HepG2 (cell line): ENCODE data around the gene CYB5A. TPM values are rescaled to one million over a fixed set of nuclear protein-coding genes. Genes with fewer than 3 reads are reported as not detected.

Experiments
- ETV5 ChIP-seq: IDR thresholded peaks from 2 replicates; pipeline ENCODE4 v1.6.1; 2018; ENCODE audit warnings: missing biosample characterization, missing genetic modification reagents, inconsistent platforms, borderline replicate concordance
- FOSL1 ChIP-seq: sonication (generic); formaldehyde crosslinking; IDR thresholded peaks from 2 replicates; pipeline ENCODE4 v1.9.0; 2021; ENCODE audit warnings: missing genetic modification reagents, borderline replicate concordance
- HNRNPLL ChIP-seq: fragments of 200-400 bp; formaldehyde crosslinking; IDR thresholded peaks from 2 replicates; pipeline ENCODE4 v1.6.1; 2017; ENCODE audit warnings: mild to moderate bottlenecking, low read depth, low read length; ENCODE audit not compliant: poor library complexity, severe bottlenecking
- JUN ChIP-seq: sonication (generic); formaldehyde crosslinking; IDR thresholded peaks from 2 replicates; pipeline ENCODE4 v1.4.0; 2020; ENCODE audit warnings: mild to moderate bottlenecking, missing genetic modification reagents
- NFATC3 ChIP-seq: sonication (generic); formaldehyde crosslinking; IDR thresholded peaks from 2 replicates; pipeline ENCODE4 v1.5.1; 2020; ENCODE audit warnings: mild to moderate bottlenecking, missing genetic modification reagents
- NFKB2 ChIP-seq: sonication (generic); formaldehyde crosslinking; IDR thresholded peaks from 2 replicates; pipeline ENCODE4 v1.4.0; 2020; ENCODE audit warnings: missing genetic modification reagents, borderline replicate concordance
- PITX1 ChIP-seq: sonication (generic); formaldehyde crosslinking; IDR thresholded peaks from 2 replicates; pipeline ENCODE4 v1.5.1; 2020; ENCODE audit warnings: mild to moderate bottlenecking, missing genetic modification reagents
- TEF ChIP-seq: sonication (generic); formaldehyde crosslinking; IDR thresholded peaks from 2 replicates; pipeline ENCODE4 v1.5.0; 2020; ENCODE audit warnings: missing genetic modification reagents
- ZC3H13 ChIP-seq: sonication (generic); formaldehyde crosslinking; IDR thresholded peaks from 2 replicates; pipeline ENCODE4 v1.8.1; 2023; ENCODE audit warnings: mild to moderate bottlenecking, missing genetic modification reagents, moderate library complexity
- ZKSCAN1 ChIP-seq: fragments of 150-350 bp; IDR thresholded peaks from 2 replicates; pipeline ENCODE4 v1.6.1; 2014; ENCODE audit warnings: low read length
- ZNF460 ChIP-seq: sonication (generic); formaldehyde crosslinking; IDR thresholded peaks from 2 replicates; pipeline ENCODE4 v1.5.1; 2020; ENCODE audit warnings: missing genetic modification reagents, mild to moderate bottlenecking, borderline replicate concordance
- ZNF550 ChIP-seq: sonication (generic); formaldehyde crosslinking; IDR thresholded peaks from 2 replicates; pipeline ENCODE4 v1.4.0; 2020; ENCODE audit warnings: mild to moderate bottlenecking, missing genetic modification reagents, borderline replicate concordance
- ZNF704 ChIP-seq: sonication (generic); formaldehyde crosslinking; IDR thresholded peaks from 2 replicates; pipeline ENCODE4 v1.8.1; 2023; ENCODE audit warnings: mild to moderate bottlenecking, inconsistent platforms, moderate library complexity, missing genetic modification reagents, borderline replicate concordance
- ZNF883 ChIP-seq: sonication (generic); formaldehyde crosslinking; IDR thresholded peaks from 2 replicates; pipeline ENCODE4 v1.5.1; 2020; ENCODE audit warnings: mild to moderate bottlenecking, missing genetic modification reagents; ENCODE audit errors: not compliant biosample characterization
- polyA plus RNA-seq, 8 experiments: library from polyadenylated mRNA; depleted of rRNA in 3 of 8; stranded (reverse) in 7 of 8; unstranded in 1 of 8; fragments of >200 nt; fragmentation: Illumina TruSeq in 4 of 8; extraction: Trizol in 4 of 8; gene quantifications; 2 replicates each; pipeline versions ENCODE4 v1.2.1 to v1.2.3, GENCODE V29; 2011 to 2016; ENCODE audit warnings: low read depth in 4 of 8, missing spikeins in 1 of 8, mixed read lengths in 1 of 8; ENCODE audit not compliant: insufficient read depth in 1 of 8
- total RNA-seq, 5 experiments: library from RNA; depleted of rRNA; stranded (reverse); fragments of >200 nt; fragmentation: Illumina TruSeq; extraction: Trizol; gene quantifications; 2 replicates each; pipeline ENCODE4 v1.2.3, GENCODE V29; 2016; ENCODE audit warnings: low read depth in 1 of 5
- TF ChIP-seq, protein P1 (sequence below): sonication (generic); formaldehyde crosslinking; IDR thresholded peaks from 2 replicates; pipeline ENCODE4 v1.8.1; 2023; ENCODE audit warnings: mild to moderate bottlenecking, missing genetic modification reagents
- TF ChIP-seq, protein P2 (sequence below): sonication (generic); formaldehyde crosslinking; IDR thresholded peaks from 2 replicates; pipeline ENCODE4 v1.5.0; 2020; ENCODE audit warnings: mild to moderate bottlenecking, missing genetic modification reagents, moderate library complexity
- TF ChIP-seq, protein P3 (sequence below): sonication (generic); formaldehyde crosslinking; IDR thresholded peaks from 2 replicates; pipeline ENCODE4 v1.8.0; 2022; ENCODE audit warnings: mild to moderate bottlenecking, missing genetic modification reagents, moderate library complexity

Gene CYB5A
- total and polyA plus RNA-seq, 2 of the 13 experiments (the other 11 are each of a cell fraction or from before 2014, with no cell fraction given): 215 to 356 TPM

GRCh38 chr18:74291771-74292540, at the start of gene CYB5A (continued):
- TF ChIP-seq ZKSCAN1: no peak
- no peak; the same call in 1 of the 2 replicates for TF ChIP-seq ZC3H13
- no peak for TF ChIP-seq FOSL1
- peak; percentile 80 for TF ChIP-seq HNRNPLL
- TF ChIP-seq NFATC3: peak; percentile 66; the same call in 1 of the 2 replicates
- TF ChIP-seq, protein P1, sequence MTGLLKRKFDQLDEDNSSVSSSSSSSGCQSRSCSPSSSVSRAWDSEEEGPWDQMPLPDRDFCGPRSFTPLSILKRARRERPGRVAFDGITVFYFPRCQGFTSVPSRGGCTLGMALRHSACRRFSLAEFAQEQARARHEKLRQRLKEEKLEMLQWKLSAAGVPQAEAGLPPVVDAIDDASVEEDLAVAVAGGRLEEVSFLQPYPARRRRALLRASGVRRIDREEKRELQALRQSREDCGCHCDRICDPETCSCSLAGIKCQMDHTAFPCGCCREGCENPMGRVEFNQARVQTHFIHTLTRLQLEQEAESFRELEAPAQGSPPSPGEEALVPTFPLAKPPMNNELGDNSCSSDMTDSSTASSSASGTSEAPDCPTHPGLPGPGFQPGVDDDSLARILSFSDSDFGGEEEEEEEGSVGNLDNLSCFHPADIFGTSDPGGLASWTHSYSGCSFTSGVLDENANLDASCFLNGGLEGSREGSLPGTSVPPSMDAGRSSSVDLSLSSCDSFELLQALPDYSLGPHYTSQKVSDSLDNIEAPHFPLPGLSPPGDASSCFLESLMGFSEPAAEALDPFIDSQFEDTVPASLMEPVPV (CRISPR knock-in tag): no peak
- TF ChIP-seq, protein P2, sequence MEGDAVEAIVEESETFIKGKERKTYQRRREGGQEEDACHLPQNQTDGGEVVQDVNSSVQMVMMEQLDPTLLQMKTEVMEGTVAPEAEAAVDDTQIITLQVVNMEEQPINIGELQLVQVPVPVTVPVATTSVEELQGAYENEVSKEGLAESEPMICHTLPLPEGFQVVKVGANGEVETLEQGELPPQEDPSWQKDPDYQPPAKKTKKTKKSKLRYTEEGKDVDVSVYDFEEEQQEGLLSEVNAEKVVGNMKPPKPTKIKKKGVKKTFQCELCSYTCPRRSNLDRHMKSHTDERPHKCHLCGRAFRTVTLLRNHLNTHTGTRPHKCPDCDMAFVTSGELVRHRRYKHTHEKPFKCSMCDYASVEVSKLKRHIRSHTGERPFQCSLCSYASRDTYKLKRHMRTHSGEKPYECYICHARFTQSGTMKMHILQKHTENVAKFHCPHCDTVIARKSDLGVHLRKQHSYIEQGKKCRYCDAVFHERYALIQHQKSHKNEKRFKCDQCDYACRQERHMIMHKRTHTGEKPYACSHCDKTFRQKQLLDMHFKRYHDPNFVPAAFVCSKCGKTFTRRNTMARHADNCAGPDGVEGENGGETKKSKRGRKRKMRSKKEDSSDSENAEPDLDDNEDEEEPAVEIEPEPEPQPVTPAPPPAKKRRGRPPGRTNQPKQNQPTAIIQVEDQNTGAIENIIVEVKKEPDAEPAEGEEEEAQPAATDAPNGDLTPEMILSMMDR (CRISPR knock-in tag): peak; percentile 13; the same call in 1 of the 2 replicates
- no peak for TF ChIP-seq ETV5 (CRISPR knock-in tag)
- no peak for TF ChIP-seq ZNF460
- 0 out of 2 replicates have a peak, but pooled peaks have one; percentile 31 for TF ChIP-seq TEF (CRISPR knock-in tag)
- TF ChIP-seq, protein P3, sequence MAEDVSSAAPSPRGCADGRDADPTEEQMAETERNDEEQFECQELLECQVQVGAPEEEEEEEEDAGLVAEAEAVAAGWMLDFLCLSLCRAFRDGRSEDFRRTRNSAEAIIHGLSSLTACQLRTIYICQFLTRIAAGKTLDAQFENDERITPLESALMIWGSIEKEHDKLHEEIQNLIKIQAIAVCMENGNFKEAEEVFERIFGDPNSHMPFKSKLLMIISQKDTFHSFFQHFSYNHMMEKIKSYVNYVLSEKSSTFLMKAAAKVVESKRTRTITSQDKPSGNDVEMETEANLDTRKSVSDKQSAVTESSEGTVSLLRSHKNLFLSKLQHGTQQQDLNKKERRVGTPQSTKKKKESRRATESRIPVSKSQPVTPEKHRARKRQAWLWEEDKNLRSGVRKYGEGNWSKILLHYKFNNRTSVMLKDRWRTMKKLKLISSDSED: no peak
- no peak for TF ChIP-seq JUN (CRISPR knock-in tag)
- no peak for TF ChIP-seq ZNF550 (CRISPR knock-in tag)
- no peak; the same call in 1 of the 2 replicates for TF ChIP-seq PITX1 (CRISPR knock-in tag)
- no peak for TF ChIP-seq ZNF704
- no peak for TF ChIP-seq ZNF883 (CRISPR knock-in tag)
- no peak for TF ChIP-seq NFKB2
